ENCODE measurements around the gene MALT1.

MALT1 gene

DNA sequence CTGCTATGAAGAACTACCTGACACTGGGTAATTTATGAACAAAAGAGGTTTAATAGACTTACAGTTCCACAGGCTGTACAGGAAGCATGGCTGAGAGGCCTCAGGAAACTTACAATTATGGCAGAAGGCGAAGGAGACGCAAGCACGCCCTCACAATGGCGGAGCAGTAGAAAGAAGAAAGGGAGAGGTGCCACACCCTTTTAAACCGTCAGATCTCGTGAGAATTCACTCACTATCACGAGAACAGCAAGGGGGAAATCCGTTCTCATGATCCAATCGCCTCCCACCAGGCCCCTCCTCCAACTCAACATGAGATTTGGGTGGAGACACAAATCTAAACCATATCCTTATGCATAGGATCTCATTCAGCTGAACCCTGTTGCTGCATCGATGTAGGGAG lies 108.8 kb downstream of the MALT1 start:
- no peak for DNase-seq

DNA sequence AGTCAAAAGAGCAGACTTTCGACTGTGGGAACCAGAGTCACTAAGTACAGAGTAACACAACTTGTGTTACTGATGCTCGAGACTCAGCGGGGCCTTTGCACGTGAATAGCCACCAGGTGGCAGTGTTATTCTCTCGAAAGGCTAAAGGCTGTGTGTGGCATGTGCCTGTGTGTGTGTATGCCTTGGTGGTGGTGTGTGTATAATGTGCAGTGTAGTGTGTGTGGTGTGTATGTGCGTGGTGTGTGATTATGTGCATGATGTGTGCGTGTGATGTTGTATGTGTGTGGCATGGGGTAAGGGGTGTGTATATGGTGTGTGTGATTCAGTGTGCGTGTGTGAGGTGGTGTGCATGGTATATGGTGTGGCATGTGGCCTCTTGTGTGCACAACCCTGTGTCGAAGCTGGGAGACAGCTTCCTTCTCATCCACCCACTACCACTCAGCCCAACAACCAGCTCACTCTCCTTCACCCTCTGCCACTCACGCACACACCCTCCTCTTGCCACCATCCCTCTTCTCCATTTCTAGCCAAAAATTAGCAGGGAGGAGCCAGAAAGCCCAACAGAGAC lies 110.4 kb downstream of the MALT1 start:
- peak; percentile 52 to 59 for DNase-seq

DNA sequence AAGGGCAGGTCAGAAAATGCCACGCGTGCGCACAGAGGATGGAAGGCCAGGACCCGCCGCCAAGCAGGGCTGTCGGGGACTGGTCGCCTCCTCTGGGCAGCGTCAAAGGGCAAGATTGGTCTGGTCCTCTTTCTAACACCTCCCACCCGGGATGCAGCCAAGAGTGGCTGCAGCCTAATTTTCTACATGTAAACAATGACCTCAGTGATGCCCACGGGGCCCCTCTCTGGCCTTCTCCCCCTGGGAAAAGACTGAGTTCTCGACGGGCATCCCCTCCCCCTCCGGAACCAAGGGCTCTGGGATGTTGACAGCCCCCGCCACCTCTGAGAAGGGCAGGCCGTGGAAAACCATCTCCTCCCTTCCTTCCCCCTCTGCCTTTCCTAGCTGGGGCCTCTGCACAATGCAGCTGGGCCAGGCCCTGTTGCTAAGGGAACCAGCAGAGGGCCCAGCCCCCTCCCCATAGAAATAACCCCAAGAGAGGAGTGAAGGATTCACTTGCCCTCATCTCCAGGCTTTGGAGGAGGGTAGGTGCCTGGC lies 113.4 kb downstream of the MALT1 start:
- no peak for DNase-seq

DNA sequence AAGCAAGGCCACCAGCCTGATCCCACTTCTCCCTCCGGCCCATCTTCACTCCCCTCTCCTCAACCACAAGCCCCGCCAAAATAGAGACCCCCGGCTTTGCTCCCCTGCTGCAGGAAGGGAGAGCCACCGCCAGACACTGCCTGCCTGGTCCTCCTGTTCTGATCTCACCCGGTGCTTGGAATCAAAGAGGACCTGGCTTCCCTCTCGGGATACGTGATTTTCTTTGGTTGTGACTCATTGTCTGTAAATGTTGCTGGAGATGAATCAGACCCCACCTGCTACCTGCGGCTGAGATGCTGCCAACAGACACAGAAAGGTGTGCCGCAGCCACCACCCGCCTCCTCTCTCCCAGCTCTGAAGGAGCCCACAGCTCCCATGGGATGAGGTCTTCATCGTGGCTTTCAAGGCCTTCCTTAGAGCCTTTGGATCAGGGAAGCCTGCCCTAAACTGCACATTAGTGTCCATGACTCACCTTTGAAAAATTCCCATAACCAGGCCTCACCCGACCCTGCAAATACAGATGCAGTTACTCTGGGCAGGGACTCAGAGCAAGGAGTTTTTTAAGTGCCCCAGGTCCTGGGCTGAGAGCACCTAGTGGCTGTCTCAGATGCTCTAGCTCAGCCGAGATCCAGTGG lies 114.0 kb downstream of the MALT1 start:
- no peak for DNase-seq

DNA sequence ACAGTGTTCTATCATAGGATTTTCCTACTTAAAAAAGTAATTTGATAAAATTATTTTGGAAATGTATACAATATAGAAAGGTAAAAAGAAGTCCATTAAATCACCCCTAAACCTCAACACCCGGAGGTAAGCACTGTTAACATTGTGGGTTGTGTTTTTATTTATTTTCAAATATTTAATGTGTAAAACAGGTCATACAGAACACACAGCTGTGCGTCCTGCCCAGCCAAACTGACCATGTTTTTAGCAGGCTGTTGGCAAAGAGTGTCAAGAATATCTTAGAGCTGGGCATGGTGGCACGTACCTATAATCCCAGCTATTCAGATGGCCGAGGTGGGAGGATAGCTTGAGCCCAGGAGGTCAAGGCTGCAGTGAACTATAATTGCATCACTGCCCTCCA lies 114.6 kb downstream of the MALT1 start:
- DNase-seq = no peak

DNA sequence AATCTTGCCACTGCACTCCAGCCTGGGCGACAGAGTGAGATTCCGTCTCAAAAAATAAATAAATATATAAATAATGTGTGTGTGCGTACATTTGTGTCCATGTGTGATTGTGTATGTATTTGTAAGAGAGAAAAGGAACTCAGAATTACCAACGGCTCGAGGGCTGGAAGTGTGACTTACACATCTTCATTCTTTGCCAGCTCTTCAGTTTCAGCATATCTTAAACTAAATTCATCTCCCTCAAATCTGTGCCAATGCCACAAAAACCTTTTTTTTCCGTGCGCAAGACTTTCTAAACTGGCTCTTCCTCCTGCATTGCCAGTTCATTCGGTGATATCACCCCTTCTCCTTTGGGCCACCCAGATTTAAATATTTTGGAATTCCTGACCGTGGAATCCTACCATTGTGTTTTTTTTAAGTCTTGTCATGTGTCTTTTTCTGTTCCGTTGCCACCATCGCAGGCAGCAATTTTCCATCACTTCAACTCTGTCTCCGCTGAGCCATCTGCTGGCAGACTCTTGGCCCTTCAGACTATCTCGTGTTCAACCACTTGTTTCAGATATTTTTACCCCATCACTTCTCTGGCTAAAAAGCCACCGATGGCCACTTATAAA lies 116.4 kb downstream of the MALT1 start:
- DNase-seq = no peak

DNA sequence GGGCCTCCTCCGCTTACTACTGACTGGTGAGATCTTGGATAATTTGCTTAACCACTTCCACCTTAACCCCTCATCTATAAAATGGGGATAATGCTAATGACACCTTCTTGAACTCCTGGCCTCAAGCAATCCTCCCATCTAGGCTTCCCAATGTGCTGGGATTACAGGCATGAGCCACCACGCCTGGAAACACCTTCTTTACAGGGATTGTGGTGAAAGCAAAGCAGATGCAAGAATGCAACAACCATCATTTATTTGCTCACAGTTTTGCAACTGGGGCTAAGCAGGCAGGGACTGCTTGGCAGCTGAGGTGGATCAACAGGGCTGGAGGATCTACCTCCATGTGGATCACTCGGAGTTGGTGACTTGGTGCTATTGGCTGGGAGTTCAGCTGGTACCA lies 117.2 kb downstream of the MALT1 start:
- DNase-seq = no peak

DNA sequence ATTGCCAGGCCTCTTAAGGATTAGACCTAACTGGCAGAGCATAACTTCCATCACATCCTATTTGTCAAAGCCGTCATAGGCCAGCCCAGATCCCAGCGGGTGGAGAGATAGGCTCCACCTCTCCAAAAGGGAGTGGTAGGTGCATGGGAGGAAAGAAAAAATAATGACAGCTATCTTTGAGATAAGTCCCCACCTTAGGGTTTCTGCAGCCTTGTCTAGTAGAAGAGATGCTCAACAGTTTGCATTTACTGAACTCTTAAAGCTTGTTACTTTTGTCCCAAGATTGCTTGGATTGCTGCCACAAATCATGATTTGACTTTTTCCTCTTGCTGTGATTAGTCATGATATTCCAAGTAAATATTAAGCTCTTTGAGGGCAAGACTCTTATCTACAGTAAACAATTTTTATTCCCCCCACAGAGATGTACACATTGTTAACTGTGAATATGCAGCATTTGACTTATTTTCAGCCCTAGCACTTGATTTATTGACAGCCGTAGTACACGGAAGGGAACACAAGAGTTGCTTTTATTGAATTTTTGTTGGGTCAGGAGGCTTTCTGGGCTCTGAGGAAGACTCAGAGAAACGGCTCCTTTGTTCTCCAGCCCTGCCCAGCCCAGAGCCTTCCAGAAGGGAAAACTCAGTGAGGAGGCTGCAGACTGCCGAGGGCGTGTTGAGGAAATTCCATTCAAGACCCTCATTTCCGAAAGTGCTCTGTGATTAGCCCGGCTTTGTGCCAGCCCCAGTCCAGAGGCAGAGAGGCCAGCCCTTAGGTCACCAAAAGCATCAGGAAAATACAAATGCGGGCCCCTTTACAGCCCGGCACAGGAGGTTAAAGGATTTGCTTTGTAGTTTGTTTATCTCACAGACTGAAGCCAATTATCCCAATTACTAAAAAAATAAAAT lies 118.0 kb downstream of the MALT1 start:
- no peak for DNase-seq

DNA sequence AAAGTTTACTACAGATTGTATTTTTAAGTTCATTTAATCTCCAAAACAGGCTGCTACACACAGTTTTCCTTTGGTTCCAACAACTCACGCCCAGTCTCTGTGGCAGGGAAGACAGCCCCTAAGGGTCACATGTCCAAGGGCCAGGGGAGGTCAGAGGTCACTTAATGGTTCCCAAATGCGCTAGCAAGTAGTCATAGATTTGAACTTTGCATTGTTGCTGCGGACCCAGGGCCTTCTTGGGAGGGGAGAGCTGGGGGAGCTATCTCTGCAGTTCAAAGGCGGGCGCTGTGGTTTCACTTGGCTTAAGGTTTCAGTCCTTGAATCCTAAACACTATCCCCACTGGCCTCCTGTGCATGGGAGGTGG lies 118.6 kb downstream of the MALT1 start:
- DNase-seq = no peak

DNA sequence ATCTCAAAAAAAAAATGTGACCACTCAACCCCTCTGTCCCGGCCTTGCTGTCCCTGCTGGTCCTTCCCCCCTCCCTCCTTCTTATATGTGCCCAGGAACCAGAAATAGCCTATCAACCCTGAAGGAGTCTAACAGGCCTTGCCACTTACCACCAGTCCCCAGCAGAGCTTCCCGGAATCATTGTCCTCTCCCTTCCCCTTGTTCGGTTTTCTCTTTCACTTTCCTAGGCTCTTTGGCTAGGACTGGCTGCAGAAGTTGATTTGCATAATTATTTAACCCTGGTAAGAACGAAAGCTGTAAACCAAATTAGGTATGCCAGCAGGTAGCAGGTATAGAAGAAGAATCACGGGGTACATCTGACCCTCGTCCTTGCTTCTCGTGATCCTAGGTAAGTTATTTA lies 120.8 kb downstream of the MALT1 start:
- no peak for DNase-seq

DNA sequence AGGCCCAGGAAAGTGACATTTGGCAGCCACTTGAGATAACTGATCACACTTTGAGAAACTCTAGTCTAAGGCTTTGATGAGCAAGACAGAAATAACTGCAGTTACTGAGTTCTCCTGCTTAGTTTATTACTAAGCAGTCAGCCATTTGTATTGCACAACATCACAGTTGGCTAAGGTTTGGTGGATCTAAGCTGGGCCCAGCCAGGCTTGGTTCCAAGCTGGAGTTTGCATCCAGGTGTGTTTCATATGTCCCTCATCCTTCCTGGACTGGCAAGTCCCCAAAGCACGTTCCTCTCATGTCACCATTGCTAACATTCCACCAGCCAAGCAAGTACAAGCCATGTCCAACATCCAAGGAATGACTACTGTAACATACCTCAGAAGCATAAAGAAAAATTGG lies 122.1 kb downstream of the MALT1 start:
- DNase-seq = no peak

DNA sequence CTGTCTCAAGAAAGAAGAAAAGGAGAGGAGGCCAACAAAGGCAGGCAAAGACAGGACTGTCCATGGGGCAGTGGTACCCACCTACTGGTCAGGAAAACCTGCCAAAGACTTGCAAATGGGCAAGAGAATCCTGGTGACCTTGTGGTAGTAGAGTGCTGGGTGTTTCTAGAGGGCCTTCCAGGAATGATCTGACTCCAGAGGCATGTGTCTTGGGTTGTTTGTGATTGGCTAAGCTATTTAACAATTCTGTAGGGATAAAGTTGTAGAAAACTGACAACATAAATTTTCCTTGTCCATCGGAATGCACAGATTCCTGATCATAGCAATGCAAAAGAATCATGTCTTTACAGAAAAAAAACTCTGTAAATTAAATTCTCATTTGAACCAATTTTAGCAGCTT lies 125.0 kb downstream of the MALT1 start:
- no peak for DNase-seq

DNA sequence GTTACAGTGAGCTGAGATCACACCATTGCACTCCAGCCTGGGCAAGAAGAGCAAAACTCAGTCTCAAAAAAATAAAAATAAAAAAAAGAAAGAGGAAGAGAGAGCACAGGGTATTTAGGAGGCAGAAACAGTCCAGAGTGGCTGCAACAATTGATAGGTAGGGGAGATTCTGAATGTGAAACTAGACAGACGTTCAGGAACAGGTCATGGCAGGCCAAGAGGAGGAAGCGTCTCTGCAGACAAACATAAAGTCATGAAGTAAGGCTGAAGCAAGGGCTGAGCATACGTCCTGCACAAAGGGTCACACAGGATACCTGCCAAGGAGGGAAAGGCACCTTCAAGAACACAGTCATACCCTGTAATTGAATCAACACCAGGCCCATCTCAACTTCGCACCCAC lies 129.3 kb downstream of the MALT1 start:
- DNase-seq = no peak

DNA sequence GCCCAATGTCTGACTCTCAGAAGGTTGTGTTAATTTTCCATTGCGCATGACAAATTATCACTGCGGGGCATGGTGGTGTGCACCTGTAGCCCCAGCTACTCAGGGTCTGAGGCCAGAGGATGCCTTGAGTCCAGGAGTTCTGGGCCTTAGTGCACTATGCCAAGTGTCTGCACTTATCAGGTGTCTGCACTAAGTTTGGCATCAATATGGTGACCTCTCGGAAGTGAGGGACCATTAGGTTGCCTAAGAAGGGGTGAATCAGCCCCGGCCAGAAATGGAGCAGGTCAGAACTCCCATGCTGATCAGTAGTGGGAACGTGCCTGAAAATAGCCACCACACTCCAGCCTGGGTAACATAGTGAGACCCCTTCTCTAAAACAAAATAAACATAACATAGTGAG lies 131.7 kb downstream of the MALT1 start:
- DNase-seq = no peak

DNA sequence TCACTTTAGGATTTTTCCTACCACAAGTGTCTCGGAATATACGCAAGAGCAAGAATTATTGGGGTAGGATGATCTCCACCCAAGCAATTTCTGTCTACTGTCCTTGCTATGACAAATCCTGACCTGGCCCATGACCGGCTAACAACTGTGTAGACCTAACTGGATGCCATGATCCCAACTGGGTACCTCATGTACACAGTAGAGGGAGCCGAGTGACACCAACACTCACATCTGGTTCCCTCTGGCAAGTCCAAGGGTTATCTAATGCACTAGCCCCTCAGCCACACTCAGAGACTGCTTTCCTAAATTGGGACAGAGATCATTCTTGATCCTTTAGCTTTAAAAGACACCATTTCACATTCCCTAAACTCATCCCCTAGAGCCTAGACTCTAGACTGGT lies 132.7 kb downstream of the MALT1 start:
- no peak for DNase-seq
